ENCODE measurements around the gene HGS.

DNA sequence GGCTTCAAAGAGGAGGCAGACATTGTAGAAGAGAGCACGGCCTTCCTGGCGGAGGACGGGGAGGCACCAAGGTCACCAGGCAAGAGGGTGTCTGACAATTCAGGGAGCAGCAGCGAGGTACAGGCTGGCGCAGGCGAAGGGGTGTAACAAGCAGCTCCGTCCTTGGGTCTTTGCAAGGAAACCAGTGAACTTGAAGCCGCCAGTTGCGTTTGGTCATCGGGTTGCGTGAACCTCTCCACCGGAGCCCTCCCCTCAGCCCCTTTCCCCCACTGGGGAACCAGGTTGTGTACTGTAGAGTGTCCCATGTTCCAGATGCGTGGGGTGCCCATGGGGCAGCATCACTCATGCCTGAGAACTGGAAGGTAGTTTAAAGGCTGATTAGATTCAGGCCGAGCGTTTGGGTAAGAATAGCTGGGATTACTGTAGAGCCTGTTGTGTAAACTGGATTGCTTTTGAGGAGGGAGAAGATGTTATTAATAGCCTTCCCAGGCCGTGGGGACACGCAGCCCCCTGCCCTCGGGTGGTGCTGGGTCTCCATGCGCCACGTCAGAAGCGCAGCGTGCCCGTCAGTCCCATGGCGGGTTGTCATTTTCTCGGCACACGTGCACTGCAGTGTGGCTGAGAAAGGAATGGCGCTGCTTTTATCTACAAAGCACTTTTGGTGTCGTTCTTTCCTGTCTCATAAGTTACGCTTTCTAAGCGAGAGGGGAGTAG lies 21.9 kb downstream of the HGS start:
- no peak for TF ChIP-seq ZNF274 (IDR thresholded peaks at IDR 0.05; ENCODE audit: borderline replicate concordance, extremely low read depth, low read length)
- TF ChIP-seq, protein P1, sequence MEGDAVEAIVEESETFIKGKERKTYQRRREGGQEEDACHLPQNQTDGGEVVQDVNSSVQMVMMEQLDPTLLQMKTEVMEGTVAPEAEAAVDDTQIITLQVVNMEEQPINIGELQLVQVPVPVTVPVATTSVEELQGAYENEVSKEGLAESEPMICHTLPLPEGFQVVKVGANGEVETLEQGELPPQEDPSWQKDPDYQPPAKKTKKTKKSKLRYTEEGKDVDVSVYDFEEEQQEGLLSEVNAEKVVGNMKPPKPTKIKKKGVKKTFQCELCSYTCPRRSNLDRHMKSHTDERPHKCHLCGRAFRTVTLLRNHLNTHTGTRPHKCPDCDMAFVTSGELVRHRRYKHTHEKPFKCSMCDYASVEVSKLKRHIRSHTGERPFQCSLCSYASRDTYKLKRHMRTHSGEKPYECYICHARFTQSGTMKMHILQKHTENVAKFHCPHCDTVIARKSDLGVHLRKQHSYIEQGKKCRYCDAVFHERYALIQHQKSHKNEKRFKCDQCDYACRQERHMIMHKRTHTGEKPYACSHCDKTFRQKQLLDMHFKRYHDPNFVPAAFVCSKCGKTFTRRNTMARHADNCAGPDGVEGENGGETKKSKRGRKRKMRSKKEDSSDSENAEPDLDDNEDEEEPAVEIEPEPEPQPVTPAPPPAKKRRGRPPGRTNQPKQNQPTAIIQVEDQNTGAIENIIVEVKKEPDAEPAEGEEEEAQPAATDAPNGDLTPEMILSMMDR (IDR thresholded peaks at IDR 0.05; ENCODE audit: control extremely low read depth in 1 of 3, insufficient read depth in 1 of 3, low read depth in 1 of 3, low read length in 3 of 3), result no peak
- TF ChIP-seq EZH2 (IDR thresholded peaks at IDR 0.05; ENCODE audit: low read depth, low read length, severe bottlenecking), result no peak
- no peak for TF ChIP-seq RAD21 (IDR thresholded peaks at IDR 0.05 in 1 of 2, conservative IDR thresholded peaks at IDR 0.05 in 1 of 2; ENCODE audit: low read depth in 2 of 2, low read length in 2 of 2)
- TF ChIP-seq, protein P2, sequence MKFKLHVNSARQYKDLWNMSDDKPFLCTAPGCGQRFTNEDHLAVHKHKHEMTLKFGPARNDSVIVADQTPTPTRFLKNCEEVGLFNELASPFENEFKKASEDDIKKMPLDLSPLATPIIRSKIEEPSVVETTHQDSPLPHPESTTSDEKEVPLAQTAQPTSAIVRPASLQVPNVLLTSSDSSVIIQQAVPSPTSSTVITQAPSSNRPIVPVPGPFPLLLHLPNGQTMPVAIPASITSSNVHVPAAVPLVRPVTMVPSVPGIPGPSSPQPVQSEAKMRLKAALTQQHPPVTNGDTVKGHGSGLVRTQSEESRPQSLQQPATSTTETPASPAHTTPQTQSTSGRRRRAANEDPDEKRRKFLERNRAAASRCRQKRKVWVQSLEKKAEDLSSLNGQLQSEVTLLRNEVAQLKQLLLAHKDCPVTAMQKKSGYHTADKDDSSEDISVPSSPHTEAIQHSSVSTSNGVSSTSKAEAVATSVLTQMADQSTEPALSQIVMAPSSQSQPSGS (IDR thresholded peaks at IDR 0.05; ENCODE audit: low read length), result no peak
- TF ChIP-seq EP300 (IDR thresholded peaks at IDR 0.05; ENCODE audit: borderline replicate concordance in 1 of 2, low read depth in 2 of 2, low read length in 2 of 2), result no peak
- TF ChIP-seq KDM1A (IDR thresholded peaks at IDR 0.05; ENCODE audit: borderline replicate concordance, low read length), result no peak
- TF ChIP-seq CHD2 (IDR thresholded peaks at IDR 0.05; ENCODE audit: low read length), result no peak
- TF ChIP-seq POLR2AphosphoS5 (IDR thresholded peaks at IDR 0.05; ENCODE audit: low read depth, low read length), result no peak; the same call in 1 of the 2 replicates
- no peak for TF ChIP-seq KDM5A (IDR thresholded peaks at IDR 0.05; ENCODE audit: low read length)

All from H1 (cell line).